HepG2 (cell line): Measurements from ENCODE around the gene MT4. TPM values are rescaled to one million over a fixed set of nuclear protein-coding genes. Genes with fewer than 3 reads are reported as not detected.

Source experiments
- ATAC-seq: fragments of 200-7000 bp; cut with Tn5 transposase; 3 replicates; pipeline ENCODE4 v1.9.1; 2020; ENCODE audit warnings: mild to moderate bottlenecking, moderate library complexity
- BruUV-seq: library from RNA; stranded (reverse); fragments of 400-500 nt; replicated peaks from 2 replicates; lab custom pipeline; 2021; lab: Mats Ljungman, UMichigan
- CTCF ChIA-PET: fragments of 300-600 bp; formaldehyde crosslinking; extraction: SDS; loops from one replicate; lab custom pipeline; 2021; ENCODE audit warnings: low total read pairs, inconsistent platforms, low intra/inter-chr PET ratio; lab: Yijun Ruan, JAX
- POLR2A ChIA-PET: fragments of 350-600 bp; sonication (Branson Sonifier 250); formaldehyde crosslinking; loops from one replicate; lab custom pipeline; 2020; ENCODE audit warnings: antibody characterized with exemption, inconsistent platforms; lab: Yijun Ruan, JAX
- DNase-seq: peaks from one replicate; pipeline ENCODE4 v3.0.0-alpha.2; 2015; ENCODE audit warnings: low spot score
- FAIRE-seq: peaks from 3 replicates; lab custom pipeline; 2011; peaks lifted over from hg19 to GRCh38; lab: Jason Lieb, UNC
- H2AFZ ChIP-seq: one replicate; pipeline ENCODE4 v1.6.1; 2011; ENCODE audit warnings: low read length, inconsistent platforms
- H3K27ac ChIP-seq: fragments of 300-600 bp; 3 replicates; pipeline ENCODE4 v1.8.0; 2011; ENCODE audit warnings: mixed run types, mild to moderate bottlenecking, mixed read lengths, low read length, inconsistent platforms; ENCODE audit not compliant: insufficient read depth; ENCODE audit errors: extremely low read length
- H3K27me3 ChIP-seq, 2 experiments: fragments of 200-600 bp in 1 of 2; 2 replicates in 1 of 2; 3 replicates in 1 of 2; pipeline versions ENCODE4 v1.6.0 to v1.8.0; 2011; ENCODE audit warnings: low read length in 2 of 2, mild to moderate bottlenecking in 2 of 2, moderate library complexity in 2 of 2, inconsistent platforms in 1 of 2; ENCODE audit not compliant: insufficient read depth in 2 of 2, control insufficient read depth in 1 of 2
- H3K36me3 ChIP-seq, 2 experiments: fragments of 200-600 bp in 1 of 2; replicated peaks in 1 of 2; 2 replicates in 1 of 2; 3 replicates in 1 of 2; pipeline versions ENCODE4 v1.5.1 to v1.8.0; 2011; ENCODE audit warnings: low read length in 2 of 2, inconsistent platforms in 1 of 2; ENCODE audit not compliant: insufficient read depth in 2 of 2, control insufficient read depth in 1 of 2
- H3K4me1 ChIP-seq: 2 replicates; pipeline ENCODE4 v1.5.1; 2012; ENCODE audit warnings: low read length, inconsistent platforms; ENCODE audit not compliant: insufficient read depth
- H3K4me2 ChIP-seq: 2 replicates; pipeline ENCODE4 v1.6.0; 2011; ENCODE audit warnings: low read depth, low read length, inconsistent platforms
- H3K4me3 ChIP-seq, 3 experiments: fragments of 200-600 bp in 1 of 3; sonication (generic), shearing (Covaris generic) in 1 of 3; replicated peaks in 1 of 3; 2 replicates each; pipeline ENCODE4 v1.5.1; 2011 to 2016; ENCODE audit warnings: low read length in 3 of 3, inconsistent platforms in 2 of 3, low read depth in 2 of 3, mild to moderate bottlenecking in 2 of 3, control low read depth in 1 of 3, mixed read lengths in 1 of 3; ENCODE audit not compliant: insufficient read depth in 1 of 3
- H3K79me2 ChIP-seq: one replicate; pipeline ENCODE4 v1.6.1; 2011; ENCODE audit warnings: low read length, inconsistent platforms; ENCODE audit not compliant: insufficient read depth
- H3K9ac ChIP-seq: 2 replicates; pipeline ENCODE4 v1.6.0; 2011; ENCODE audit warnings: mild to moderate bottlenecking, low read depth, low read length, inconsistent platforms; ENCODE audit not compliant: insufficient read depth
- H3K9me3 ChIP-seq: 2 replicates; pipeline ENCODE4 v1.5.1; 2012; ENCODE audit warnings: mild to moderate bottlenecking, low read length
- H4K20me1 ChIP-seq: 2 replicates; pipeline ENCODE4 v1.6.0; 2011; ENCODE audit warnings: inconsistent platforms, mild to moderate bottlenecking, low read length, moderate library complexity; ENCODE audit not compliant: insufficient read depth
- ARID2 ChIP-seq: sonication (generic); formaldehyde crosslinking; IDR thresholded peaks from 2 replicates; pipeline ENCODE4 v1.8.1; 2022; ENCODE audit warnings: mild to moderate bottlenecking, missing genetic modification reagents, borderline replicate concordance
- CENPT ChIP-seq: sonication (generic); formaldehyde crosslinking; IDR thresholded peaks from 2 replicates; pipeline ENCODE4 v1.8.0; 2022; ENCODE audit warnings: low read depth, mild to moderate bottlenecking, moderate library complexity, missing genetic modification reagents
- HNRNPH1 ChIP-seq: fragments of 200-400 bp; formaldehyde crosslinking; optimal IDR thresholded peaks from 2 replicates; pipeline ENCODE3; 2017; ENCODE audit warnings: mild to moderate bottlenecking, low read depth, low read length
- HOMEZ ChIP-seq: IDR thresholded peaks from 2 replicates; pipeline ENCODE4 v1.6.1; 2016; ENCODE audit warnings: low read depth
- MAFG ChIP-seq: sonication (generic); formaldehyde crosslinking; IDR thresholded peaks from 2 replicates; pipeline ENCODE4 v1.5.1; 2020; ENCODE audit warnings: mild to moderate bottlenecking, missing genetic modification reagents
- RAD51 ChIP-seq: fragments of 450-650 bp; IDR thresholded peaks from 2 replicates; pipeline ENCODE4 v1.6.1; 2016; ENCODE audit warnings: borderline replicate concordance
- SOX13 ChIP-seq, 3 experiments: fragments of 450-650 bp in 1 of 3; sonication (generic) in 1 of 3; formaldehyde crosslinking in 1 of 3; IDR thresholded peaks in 2 of 3; conservative IDR thresholded peaks in 1 of 3; 2 replicates each; pipeline versions ENCODE4 v1.5.0 to v1.6.1; 2016 to 2020; ENCODE audit warnings: antibody characterized with exemption in 1 of 3, mild to moderate bottlenecking in 1 of 3, missing compliant biosample characterization in 1 of 3, missing genetic modification reagents in 1 of 3, moderate library complexity in 1 of 3
- TBX3 ChIP-seq: fragments of 450-650 bp; IDR thresholded peaks from 2 replicates; pipeline ENCODE4 v1.6.1; 2017; ENCODE audit warnings: antibody characterized with exemption, mild to moderate bottlenecking, inconsistent platforms, borderline replicate concordance
- ZHX1 ChIP-seq: sonication (generic); formaldehyde crosslinking; IDR thresholded peaks from 2 replicates; pipeline ENCODE4 v1.8.1; 2022; ENCODE audit warnings: low read depth, mild to moderate bottlenecking, missing genetic modification reagents
- ZNF280B ChIP-seq: sonication (generic); formaldehyde crosslinking; IDR thresholded peaks from 2 replicates; pipeline ENCODE4 v1.5.0; 2020; ENCODE audit warnings: missing genetic modification reagents, mild to moderate bottlenecking, borderline replicate concordance
- ZNF431 ChIP-seq: sonication (generic); formaldehyde crosslinking; IDR thresholded peaks from 2 replicates; pipeline ENCODE4 v1.9.0; 2022; ENCODE audit warnings: missing genetic modification reagents, low read depth, mild to moderate bottlenecking, borderline replicate concordance
- ZNF556 ChIP-seq: sonication (generic); formaldehyde crosslinking; IDR thresholded peaks from 2 replicates; pipeline ENCODE4 v1.4.0; 2020; ENCODE audit warnings: mild to moderate bottlenecking, missing genetic modification reagents, borderline replicate concordance
- ZNF773 ChIP-seq: sonication (generic); formaldehyde crosslinking; IDR thresholded peaks from 2 replicates; pipeline ENCODE4 v1.4.0; 2020; ENCODE audit warnings: missing genetic modification reagents, borderline replicate concordance
- ZZZ3 ChIP-seq: sonication (generic); formaldehyde crosslinking; IDR thresholded peaks from 2 replicates; pipeline ENCODE4 v1.4.0; 2020; ENCODE audit warnings: missing genetic modification reagents, mild to moderate bottlenecking, borderline replicate concordance
- WGBS: methylation state at CpG from one replicate; pipeline ENCODE4 v1.1.6; 2017; ENCODE audit warnings: low lambda C conversion rate; 5-methylcytosine and 5-hydroxymethylcytosine counted together
- in situ Hi-C: cut with HindIII; loops from 2 replicates; pipeline ENCODE4 v1.10.0; 2017; ENCODE audit warnings: low pct_unique_long_range_greater_than_20kb; ENCODE audit not compliant: extremely low pct_ligation_motif_present
- intact Hi-C: fragments of 100-400 bp; cut with micrococcal nuclease; formaldehyde crosslinking; loops from one replicate; pipeline ENCODE4 v1.10.0; 2022; ENCODE audit not compliant: unreplicated experiment
- polyA plus RNA-seq, 8 experiments: library from polyadenylated mRNA; depleted of rRNA in 3 of 8; stranded (reverse) in 7 of 8; unstranded in 1 of 8; fragments of >200 nt; fragmentation: Illumina TruSeq in 4 of 8; extraction: Trizol in 4 of 8; gene quantifications; 2 replicates each; pipeline versions ENCODE4 v1.2.1 to v1.2.3, GENCODE V29; 2011 to 2016; ENCODE audit warnings: low read depth in 4 of 8, missing spikeins in 1 of 8, mixed read lengths in 1 of 8; ENCODE audit not compliant: insufficient read depth in 1 of 8
- total RNA-seq, 5 experiments: library from RNA; depleted of rRNA; stranded (reverse); fragments of >200 nt; fragmentation: Illumina TruSeq; extraction: Trizol; gene quantifications; 2 replicates each; pipeline ENCODE4 v1.2.3, GENCODE V29; 2016; ENCODE audit warnings: low read depth in 1 of 5

MT4 gene
- total and polyA plus RNA-seq, 2 of the 13 experiments (the other 11 are each of a cell fraction or from before 2014, with no cell fraction given) = not detected

- peak; percentile 94 for DNase-seq
- under 1% methylated on average over 34 of the region's 62 CpGs for WGBS
- H4K20me1 ChIP-seq = no peaks in the 10 kb centered on the region
- ChIA-PET CTCF (no interaction called here), POLR2A (interaction anchor here (0.7 to 5.3 kb wide), 16 partner anchors 14 to 396 kb away, joined by 3 to 83 read pairs (median 4); partner anchors contain the start of genes HERPUD1, MT1E, MT1F and MT1X)
- H3K9ac ChIP-seq = peak within 1 kb of the TSS; percentile 79
- no peaks in the 10 kb centered on the region for H3K9me3 ChIP-seq
- no peak within 1 kb of the TSS for H2AFZ ChIP-seq
- peak within 1 kb of the TSS; percentile 91 for H3K4me2 ChIP-seq
- no peaks in the 10 kb centered on the region for H3K36me3 ChIP-seq
- in situ Hi-C loops (no loop called here), intact Hi-C loops (loop anchor here (2.0 to 10.0 kb wide), 3 partner anchors 19 to 257 kb away; partner anchors contain the start of genes MT1B, MT1F and SLC12A3)
- H3K79me2 ChIP-seq = no peaks in the 10 kb centered on the region
- no TSS peak for BruUV-seq
- peak within 1 kb of the TSS; percentile 75 to 84 (median 78) for H3K4me3 ChIP-seq
- peak; percentile 76 for ATAC-seq
- peak within 1 kb of the TSS; percentile 93 for H3K27ac ChIP-seq
- H3K27me3 ChIP-seq = no peaks in the 10 kb centered on the region; a peak in 1 of 5 replicates
- FAIRE-seq = peak; percentile 26
- H3K4me1 ChIP-seq = peaks cover 72% of the 10 kb centered on the region
- TF ChIP-seq ZNF773 (CRISPR knock-in tag) = no peak; the same call in 1 of the 2 replicates
- peak; percentile 21 for TF ChIP-seq HNRNPH1
- TF ChIP-seq ZNF431 = peak; percentile 82; the same call in 1 of the 2 replicates
- TF ChIP-seq SOX13 (IDR thresholded peaks at IDR 0.05) = peak; percentile 1; the same call in 1 of the 2 replicates
- TF ChIP-seq SOX13 (CRISPR knock-in tag; conservative IDR thresholded peaks at IDR 0.05 in 1 of 2, IDR thresholded peaks at IDR 0.05 in 1 of 2) = peak in 1 of 2 experiments; percentile 62; a peak in 1 of 4 replicates
- peak; percentile 44 for TF ChIP-seq ZHX1
- no peak for TF ChIP-seq TBX3
- peak; percentile 65; the same call in 1 of the 2 replicates for TF ChIP-seq MAFG (CRISPR knock-in tag)
- TF ChIP-seq CENPT = peak; percentile 8; the same call in 1 of the 2 replicates
- TF ChIP-seq HOMEZ (CRISPR knock-in tag) = no peak
- TF ChIP-seq ZNF556 (CRISPR knock-in tag) = peak; percentile 55; the same call in 1 of the 2 replicates
- TF ChIP-seq ZZZ3 (CRISPR knock-in tag) = no peak; the same call in 1 of the 2 replicates
- TF ChIP-seq RAD51 = no peak
- TF ChIP-seq ARID2 (CRISPR knock-in tag) = peak; percentile 87
- peak; percentile 86 for TF ChIP-seq ZNF280B (CRISPR knock-in tag)
Measured at GRCh38 chr16:56608043-56608875, 43.4 kb downstream of the MT4 start, which contains the start of gene MT2A. MT2A (plus strand) TSS chr16:56608584; CDS start chr16:56608656, 72 bp downstream.
